MM.1S (cell line): ENCODE data around the gene CCDC85C.

Experiments used
- DNase-seq: peaks from one replicate; pipeline ENCODE4 v3.0.0-alpha.2; 2015
- H2AFZ ChIP-seq: fragments of 300-600 bp; sonication (generic); 2 replicates; pipeline ENCODE4 v1.6.0; 2016; ENCODE audit warnings: antibody characterized with exemption, low read length
- H3F3A ChIP-seq: fragments of 300-600 bp; sonication (generic); 2 replicates; pipeline ENCODE4 v1.6.1; 2016; ENCODE audit warnings: mild to moderate bottlenecking, antibody characterized with exemption, low read length, moderate library complexity, mixed read lengths; ENCODE audit not compliant: insufficient read depth
- H3K27ac ChIP-seq: fragments of 300-600 bp; sonication (generic); 2 replicates; pipeline ENCODE4 v1.5.1; 2016; ENCODE audit warnings: mild to moderate bottlenecking, low read length
- H3K27me3 ChIP-seq: fragments of 300-600 bp; sonication (generic); replicated peaks from 2 replicates; pipeline ENCODE4 v1.6.0; 2016; ENCODE audit warnings: low read length; ENCODE audit not compliant: insufficient read depth
- H3K36me3 ChIP-seq: fragments of 300-600 bp; sonication (generic); replicated peaks from 2 replicates; pipeline ENCODE4 v1.6.1; 2016; ENCODE audit warnings: mild to moderate bottlenecking, low read length, mixed read lengths; ENCODE audit not compliant: insufficient read depth
- H3K4me1 ChIP-seq: fragments of 300-600 bp; sonication (generic); 2 replicates; pipeline ENCODE4 v1.6.1; 2016; ENCODE audit warnings: low read length, mixed read lengths
- H3K4me2 ChIP-seq: fragments of 300-600 bp; sonication (generic); 2 replicates; pipeline ENCODE4 v1.6.0; 2016; ENCODE audit warnings: low read depth, low read length
- H3K4me3 ChIP-seq: fragments of 300-600 bp; sonication (generic); 2 replicates; pipeline ENCODE4 v1.5.1; 2016; ENCODE audit warnings: low read length, mixed read lengths
- H3K79me2 ChIP-seq: fragments of 300-600 bp; sonication (generic); 2 replicates; pipeline ENCODE4 v1.6.1; 2016; ENCODE audit warnings: mixed run types, low read length, mixed read lengths
- H3K9ac ChIP-seq: fragments of 300-600 bp; sonication (generic); 2 replicates; pipeline ENCODE4 v1.6.1; 2016; ENCODE audit warnings: low read length, mixed read lengths
- H3K9me2 ChIP-seq: fragments of 300-600 bp; sonication (generic); replicated peaks from 2 replicates; pipeline ENCODE4 v1.6.1; 2016; ENCODE audit warnings: mild to moderate bottlenecking, low read length, mixed read lengths; ENCODE audit not compliant: insufficient read depth
- H3K9me3 ChIP-seq: fragments of 300-600 bp; sonication (generic); replicated peaks from 2 replicates; pipeline ENCODE4 v1.6.1; 2016; ENCODE audit warnings: mild to moderate bottlenecking, low read length, mixed read lengths; ENCODE audit not compliant: insufficient read depth
- H4K20me1 ChIP-seq: fragments of 300-600 bp; sonication (generic); 2 replicates; pipeline ENCODE4 v1.6.1; 2016; ENCODE audit warnings: mild to moderate bottlenecking, low read length, moderate library complexity, mixed read lengths; ENCODE audit not compliant: insufficient read depth
- EZH2 ChIP-seq: fragments of 300-600 bp; sonication (generic); optimal IDR thresholded peaks from 2 replicates; pipeline ENCODE3; 2017; ENCODE audit warnings: low read depth, mild to moderate bottlenecking, antibody characterized with exemption, low read length, mixed read lengths
- EZH2phosphoT487 ChIP-seq: fragments of 300-600 bp; sonication (generic); IDR thresholded peaks from 2 replicates; pipeline ENCODE4 v1.6.1; 2018; ENCODE audit warnings: antibody characterized with exemption, low read length
- TF ChIP-seq, protein P1 (sequence below): fragments of 300-600 bp; sonication (generic); IDR thresholded peaks from 2 replicates; pipeline ENCODE4 v1.5.1; 2016; ENCODE audit warnings: antibody characterized with exemption, low read length, mixed read lengths

The CCDC85C gene

DNA sequence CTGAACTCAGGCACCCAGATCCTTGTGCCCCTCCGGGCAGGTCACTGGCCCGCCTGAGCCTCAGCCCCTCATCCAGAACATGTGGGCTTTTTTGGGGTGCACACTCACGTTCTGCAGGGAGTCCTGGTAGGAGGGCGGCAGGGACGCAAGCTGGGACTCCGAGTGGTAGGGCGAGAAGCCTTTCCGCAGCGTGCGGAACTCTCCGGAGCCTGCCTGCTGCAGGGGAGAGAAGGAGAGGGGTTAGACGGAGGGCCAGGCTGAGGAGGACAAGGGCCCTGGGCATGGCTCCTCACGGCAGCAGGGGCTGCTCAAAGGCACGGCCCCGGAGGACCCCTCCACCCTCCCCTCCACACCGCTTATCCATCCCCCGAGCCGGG lies 82.0 kb downstream of the CCDC85C start:
- no peaks in the 10 kb centered on the region for H4K20me1 ChIP-seq
- H3K4me2 ChIP-seq = no peak overlapping the region
- no peak overlapping the region for H3K9ac ChIP-seq

DNA sequence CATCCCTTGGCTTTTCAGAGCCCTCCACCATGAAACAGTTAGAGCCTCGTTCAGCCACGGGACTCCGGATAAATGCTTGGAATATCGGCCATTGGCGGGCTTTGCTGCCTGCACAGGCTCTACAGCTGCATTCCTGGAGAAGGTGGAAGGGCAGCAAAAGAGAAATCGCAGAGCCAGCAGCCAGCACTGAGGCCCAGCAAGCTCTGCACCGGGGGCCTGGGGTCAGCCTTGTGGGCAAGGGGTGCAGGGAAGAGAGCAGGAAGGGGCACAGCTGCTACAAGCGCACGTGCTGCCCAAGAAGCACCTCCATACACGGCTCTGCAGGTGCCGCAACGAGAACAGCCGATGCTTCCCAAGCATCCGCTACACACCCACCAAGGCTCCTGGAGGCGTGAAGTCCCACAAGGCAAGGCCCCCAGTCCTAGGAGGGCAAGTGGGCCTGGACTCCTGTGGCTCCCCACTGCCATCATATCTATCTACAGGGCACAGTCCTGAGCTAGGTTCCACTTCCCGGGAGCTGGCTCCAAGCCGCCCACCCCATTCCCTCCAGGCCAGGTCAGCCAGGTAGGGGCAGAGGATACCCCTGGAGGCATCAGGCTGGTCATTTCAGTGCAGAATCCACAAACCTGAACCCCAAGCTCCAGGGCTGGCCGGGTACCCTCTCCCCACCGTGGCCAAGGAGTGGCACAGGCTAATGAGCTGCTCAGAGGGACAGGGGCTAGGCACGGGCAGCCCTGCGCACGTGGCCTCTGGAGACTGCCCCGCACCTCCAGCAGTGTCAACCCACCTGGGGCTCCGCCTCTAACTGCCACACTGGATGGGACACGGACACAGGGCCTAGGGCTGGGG lies 82.6 kb downstream of the CCDC85C start:
- Histone ChIP-seq H3K27ac (no peak overlapping the region), H4K20me1 (no peaks in the 10 kb centered on the region), H3K9ac (no peak overlapping the region), H3K4me1 (no peaks in the 10 kb centered on the region), H3K9me2 (no peaks in the 10 kb centered on the region), H3K4me2 (no peak overlapping the region), H2AFZ (no peak overlapping the region), H3K36me3 (no peaks in the 10 kb centered on the region), H3F3A (no peaks in the 10 kb centered on the region), H3K27me3 (no peaks in the 10 kb centered on the region), H3K4me3 (no peak overlapping the region), H3K79me2 (no peaks in the 10 kb centered on the region), H3K9me3 (no peaks in the 10 kb centered on the region)
- no peak for DNase-seq
- no peak for TF ChIP-seq EZH2phosphoT487
- TF ChIP-seq EZH2 = no peak

More for the DNA sequence above, 82.0 kb downstream of the CCDC85C start:
- Histone ChIP-seq H3F3A (no peaks in the 10 kb centered on the region), H3K79me2 (no peaks in the 10 kb centered on the region), H3K36me3 (no peaks in the 10 kb centered on the region), H3K4me1 (no peaks in the 10 kb centered on the region), H2AFZ (no peak overlapping the region), H3K27ac (no peak overlapping the region), H3K27me3 (no peaks in the 10 kb centered on the region), H3K4me3 (no peak overlapping the region), H3K9me3 (no peaks in the 10 kb centered on the region), H3K9me2 (no peaks in the 10 kb centered on the region)
- DNase-seq = no peak
- TF ChIP-seq, protein P1, sequence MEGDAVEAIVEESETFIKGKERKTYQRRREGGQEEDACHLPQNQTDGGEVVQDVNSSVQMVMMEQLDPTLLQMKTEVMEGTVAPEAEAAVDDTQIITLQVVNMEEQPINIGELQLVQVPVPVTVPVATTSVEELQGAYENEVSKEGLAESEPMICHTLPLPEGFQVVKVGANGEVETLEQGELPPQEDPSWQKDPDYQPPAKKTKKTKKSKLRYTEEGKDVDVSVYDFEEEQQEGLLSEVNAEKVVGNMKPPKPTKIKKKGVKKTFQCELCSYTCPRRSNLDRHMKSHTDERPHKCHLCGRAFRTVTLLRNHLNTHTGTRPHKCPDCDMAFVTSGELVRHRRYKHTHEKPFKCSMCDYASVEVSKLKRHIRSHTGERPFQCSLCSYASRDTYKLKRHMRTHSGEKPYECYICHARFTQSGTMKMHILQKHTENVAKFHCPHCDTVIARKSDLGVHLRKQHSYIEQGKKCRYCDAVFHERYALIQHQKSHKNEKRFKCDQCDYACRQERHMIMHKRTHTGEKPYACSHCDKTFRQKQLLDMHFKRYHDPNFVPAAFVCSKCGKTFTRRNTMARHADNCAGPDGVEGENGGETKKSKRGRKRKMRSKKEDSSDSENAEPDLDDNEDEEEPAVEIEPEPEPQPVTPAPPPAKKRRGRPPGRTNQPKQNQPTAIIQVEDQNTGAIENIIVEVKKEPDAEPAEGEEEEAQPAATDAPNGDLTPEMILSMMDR = no peak
- TF ChIP-seq EZH2phosphoT487 = no peak
- no peak for TF ChIP-seq EZH2

DNA sequence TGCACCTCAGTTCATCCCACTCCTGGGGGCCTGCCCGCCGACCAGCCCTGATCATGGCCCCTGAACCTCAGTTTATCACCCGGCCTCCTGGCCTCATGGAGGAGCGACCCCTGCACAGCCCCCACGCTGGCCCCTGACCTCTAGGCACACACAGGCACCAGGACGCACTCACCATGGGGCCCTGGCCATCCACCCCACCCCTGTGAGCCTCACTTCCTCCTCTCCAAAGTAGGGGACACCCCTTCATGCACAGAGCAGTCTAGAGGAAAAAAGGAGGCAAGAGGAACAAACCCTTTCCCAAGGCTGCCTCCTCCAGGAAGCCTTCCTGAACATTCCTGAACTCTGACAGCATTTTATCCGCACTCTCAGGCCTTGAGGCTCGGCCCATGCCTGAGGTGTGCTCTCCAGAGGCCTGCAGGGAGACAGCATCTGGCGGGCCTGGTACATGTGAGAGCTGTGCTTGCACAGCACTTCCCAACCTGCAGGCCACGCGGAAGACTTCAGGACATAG lies 83.4 kb downstream of the CCDC85C start:
- no peak overlapping the region for H2AFZ ChIP-seq
- H4K20me1 ChIP-seq = no peaks in the 10 kb centered on the region
- H3K36me3 ChIP-seq = no peaks in the 10 kb centered on the region
- no peaks in the 10 kb centered on the region for H3K79me2 ChIP-seq
- H3K27ac ChIP-seq = no peak overlapping the region
- no peak overlapping the region for H3K9ac ChIP-seq
- no peaks in the 10 kb centered on the region for H3K27me3 ChIP-seq
- no peaks in the 10 kb centered on the region for H3K9me2 ChIP-seq
- H3K4me1 ChIP-seq = no peaks in the 10 kb centered on the region
- no peak for TF ChIP-seq EZH2
- TF ChIP-seq EZH2phosphoT487 = no peak
- TF ChIP-seq, protein P1 = no peak
- H3K4me3 ChIP-seq = no peak overlapping the region
- no peak for DNase-seq
- H3F3A ChIP-seq = no peaks in the 10 kb centered on the region
- H3K9me3 ChIP-seq = no peaks in the 10 kb centered on the region
- H3K4me2 ChIP-seq = no peak overlapping the region

DNA sequence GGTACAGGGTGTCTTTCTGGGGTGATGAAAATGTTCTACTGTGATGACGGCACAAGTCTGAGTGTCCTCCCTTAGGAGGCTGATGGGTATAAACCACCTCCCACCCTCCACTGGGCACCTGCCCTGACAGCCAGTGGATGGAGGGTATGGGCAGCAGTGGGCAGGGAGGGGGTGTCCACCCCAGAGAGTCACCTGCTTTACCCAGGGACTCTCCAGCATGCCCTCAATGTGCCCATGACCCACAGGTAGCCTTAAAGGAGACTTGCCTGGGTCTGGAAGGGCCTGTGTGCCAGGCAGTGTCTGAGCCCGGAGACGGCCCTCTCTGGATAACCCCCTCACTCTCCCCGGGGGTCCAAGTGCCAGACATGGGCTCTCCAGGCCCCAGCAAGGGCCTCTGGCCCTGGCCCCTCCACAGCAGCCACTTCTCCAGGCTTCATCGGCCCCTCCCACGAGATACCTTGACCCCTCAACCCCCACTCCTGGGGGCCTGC lies 84.0 kb downstream of the CCDC85C start:
- H4K20me1 ChIP-seq = no peaks in the 10 kb centered on the region
- no peaks in the 10 kb centered on the region for H3K4me1 ChIP-seq

More for the DNA sequence above, 84.0 kb downstream of the CCDC85C start:
- TF ChIP-seq, protein P1 = no peak
- no peak for TF ChIP-seq EZH2
- TF ChIP-seq EZH2phosphoT487 = no peak
- DNase-seq = no peak
- Histone ChIP-seq H3K9me3 (no peaks in the 10 kb centered on the region), H3K4me3 (no peak overlapping the region), H2AFZ (no peak overlapping the region), H3K9ac (no peak overlapping the region), H3K36me3 (no peaks in the 10 kb centered on the region), H3F3A (no peaks in the 10 kb centered on the region), H3K27me3 (no peaks in the 10 kb centered on the region), H3K79me2 (no peaks in the 10 kb centered on the region), H3K4me2 (no peak overlapping the region), H3K27ac (no peak overlapping the region), H3K9me2 (no peaks in the 10 kb centered on the region)
